H1 (cell line): ENCODE results near the gene OR10G3. TPM values are rescaled to one million over a fixed set of nuclear protein-coding genes. Genes with fewer than 3 reads are reported as not detected.

Experiments used
- BRCA1 ChIP-seq: IDR thresholded peaks from 2 replicates; pipeline ENCODE4 v1.6.1; 2012; ENCODE audit warnings: low read depth, low read length, improper control_type of control experiment
- CHD1 ChIP-seq: IDR thresholded peaks from 2 replicates; pipeline ENCODE4 v1.6.1; 2012; ENCODE audit warnings: low read depth, low read length, improper control_type of control experiment
- CREB1 ChIP-seq: IDR thresholded peaks from 2 replicates; pipeline ENCODE4 v1.6.1; 2012; ENCODE audit warnings: inconsistent platforms
- CTCF ChIP-seq, 3 experiments: IDR thresholded peaks; 1 replicate in 2 of 3; 2 replicates in 1 of 3; pipeline versions ENCODE4 v1.5.1 to v1.6.1; 2011; ENCODE audit warnings: low read length in 3 of 3, mild to moderate bottlenecking in 3 of 3, inconsistent platforms in 2 of 3, low read depth in 1 of 3, moderate library complexity in 1 of 3; ENCODE audit not compliant: insufficient read depth in 1 of 3; ENCODE audit errors: control extremely low read depth in 1 of 3
- POLR2A ChIP-seq, 2 experiments: IDR thresholded peaks; 1 replicate in 1 of 2; 2 replicates in 1 of 2; pipeline ENCODE4 v1.6.1; 2011; ENCODE audit warnings: low read depth in 2 of 2, low read length in 2 of 2, mild to moderate bottlenecking in 2 of 2; ENCODE audit errors: control extremely low read depth in 1 of 2
- RXRA ChIP-seq: IDR thresholded peaks from 2 replicates; pipeline ENCODE4 v1.6.1; 2011; ENCODE audit warnings: low read depth, mild to moderate bottlenecking, low read length, moderate library complexity; ENCODE audit not compliant: insufficient read depth
- SAP30 ChIP-seq: fragments of 300-600 bp; sonication (generic); IDR thresholded peaks from 2 replicates; pipeline ENCODE4 v1.7.1; 2012; ENCODE audit warnings: low read length, moderate library complexity, mild to moderate bottlenecking, inconsistent platforms; ENCODE audit not compliant: insufficient read depth, insufficient replicate concordance
- YY1 ChIP-seq: IDR thresholded peaks from 2 replicates; pipeline ENCODE4 v1.6.1; 2011; ENCODE audit warnings: low read depth, mild to moderate bottlenecking, low read length
- polyA plus RNA-seq, 7 experiments: library from polyadenylated mRNA; depleted of rRNA in 3 of 7; stranded (reverse) in 5 of 7; unstranded in 2 of 7; fragments of >200 nt in 5 of 7; fragments of 200-250 nt in 2 of 7; gene quantifications; 1 replicate in 5 of 7; 2 replicates in 1 of 7; 4 replicates in 1 of 7; pipeline versions ENCODE4 v1.2.1 to v1.2.3, GENCODE V29; 2011 to 2013; ENCODE audit warnings: missing spikeins in 2 of 7, mixed read lengths in 2 of 7
- total RNA-seq: library from RNA; stranded (reverse); fragmentation: NEBNext Ultra II Directional; extraction: Animal tissue kit (Norgen Biotek cat#: 25700); gene quantifications from 2 replicates; pipeline ENCODE4 v1.2.1, GENCODE V29; 2021

OR10G3 gene
- total and polyA plus RNA-seq, 2 of the 8 experiments (the other 6 are each of a cell fraction or from before 2014, with no cell fraction given) = not detected

GRCh38 chr14:21558703-21559170 lies 21.1 kb downstream of the OR10G3 start (continued):
- no peak for TF ChIP-seq CTCF (IDR thresholded peaks at IDR 0.05; ENCODE audit: control extremely low read depth in 1 of 3, insufficient read depth in 1 of 3, low read depth in 1 of 3, low read length in 3 of 3)
- no peak for TF ChIP-seq SAP30
- TF ChIP-seq CREB1 = no peak
- TF ChIP-seq RXRA = no peak
- no peak for TF ChIP-seq YY1
- TF ChIP-seq BRCA1 = no peak
- no peak for TF ChIP-seq POLR2A (IDR thresholded peaks at IDR 0.05; ENCODE audit: control extremely low read depth in 1 of 2, low read depth in 2 of 2, low read length in 2 of 2)
- no peak for TF ChIP-seq CHD1
